ENCODE results near the gene PTPRN2.
"Not testable (repeated sequence)": the region's sequence is repeated elsewhere in the genome, so short reads cannot be mapped to it uniquely, and the experiment has no call there.

Gene PTPRN2

GRCh38 chr7:157493017-157493416, 1094.6 kb downstream of the PTPRN2 start:
- no peak for DNase-seq (ENCODE audit: low read depth)

GRCh38 chr7:157490465-157490912, 1097.1 kb downstream of the PTPRN2 start:
- DNase-seq (ENCODE audit: low read depth): no peak

GRCh38 chr7:157489870-157490269, 1097.8 kb downstream of the PTPRN2 start:
- not testable (repeated sequence) for DNase-seq (ENCODE audit: low read depth)
